Choroid plexus epithelial cell (primary cell): Measurements from ENCODE around the gene NAGS.
A peak's percentile ranks its signal among the peaks of the same experiment; 100 is the strongest.
"Not testable (repeated sequence)": the region's sequence is repeated elsewhere in the genome, so short reads cannot be mapped to it uniquely, and the experiment has no call there.

ENCODE experiments used
- DNase-seq: peaks from one replicate; pipeline ENCODE4 v3.0.0-alpha.2; 2010; ENCODE audit warnings: low read depth
- H3K4me3 ChIP-seq: 2 replicates; pipeline ENCODE4 v1.5.1; 2011; ENCODE audit warnings: low read depth, mild to moderate bottlenecking, control low read depth, low read length, moderate library complexity
- TF ChIP-seq, protein P1 (sequence below): conservative IDR thresholded peaks from 2 replicates; pipeline ENCODE4 v1.5.1; 2011; ENCODE audit warnings: low read depth, mild to moderate bottlenecking, control low read depth, inconsistent platforms, low read length, moderate library complexity

Gene NAGS, protein sequence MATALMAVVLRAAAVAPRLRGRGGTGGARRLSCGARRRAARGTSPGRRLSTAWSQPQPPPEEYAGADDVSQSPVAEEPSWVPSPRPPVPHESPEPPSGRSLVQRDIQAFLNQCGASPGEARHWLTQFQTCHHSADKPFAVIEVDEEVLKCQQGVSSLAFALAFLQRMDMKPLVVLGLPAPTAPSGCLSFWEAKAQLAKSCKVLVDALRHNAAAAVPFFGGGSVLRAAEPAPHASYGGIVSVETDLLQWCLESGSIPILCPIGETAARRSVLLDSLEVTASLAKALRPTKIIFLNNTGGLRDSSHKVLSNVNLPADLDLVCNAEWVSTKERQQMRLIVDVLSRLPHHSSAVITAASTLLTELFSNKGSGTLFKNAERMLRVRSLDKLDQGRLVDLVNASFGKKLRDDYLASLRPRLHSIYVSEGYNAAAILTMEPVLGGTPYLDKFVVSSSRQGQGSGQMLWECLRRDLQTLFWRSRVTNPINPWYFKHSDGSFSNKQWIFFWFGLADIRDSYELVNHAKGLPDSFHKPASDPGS

DNA sequence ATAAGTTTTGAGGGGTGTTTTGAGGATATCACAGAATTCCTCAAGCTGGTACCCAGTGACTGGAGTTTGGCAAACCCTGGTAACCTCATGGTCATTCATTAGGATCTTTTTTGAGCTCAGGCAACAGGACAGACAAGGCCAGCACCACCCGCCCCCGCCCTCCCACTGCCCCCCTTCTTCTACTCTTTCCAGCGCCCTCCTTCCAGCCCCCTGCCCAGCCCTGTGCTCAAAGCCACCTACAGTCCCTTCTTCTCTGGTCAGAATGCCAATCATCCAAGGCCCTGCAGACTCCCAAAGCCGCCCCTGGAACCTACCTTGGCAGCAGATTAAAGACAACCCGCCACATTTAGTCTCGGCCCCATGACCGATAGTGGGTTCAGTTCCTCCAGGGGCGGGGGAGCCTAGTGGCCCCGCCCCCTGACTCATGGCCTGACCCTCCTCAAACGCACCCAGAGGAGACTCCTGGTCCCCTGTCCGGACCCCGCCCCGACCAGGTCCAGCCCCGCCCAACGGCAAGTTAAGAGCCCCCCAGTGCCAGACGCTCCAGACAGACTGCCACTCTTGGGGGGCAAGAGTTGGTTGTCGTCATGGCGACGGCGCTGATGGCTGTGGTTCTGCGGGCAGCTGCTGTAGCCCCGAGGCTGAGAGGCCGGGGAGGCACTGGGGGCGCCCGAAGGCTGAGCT is at the start of gene NAGS:
Gene NAGS (plus strand): TSS at position 546 of the 684 bp plus-strand sequence. CDS start 42 bp downstream, at position 588.
- DNase-seq, result no peak
- H3K4me3 ChIP-seq, result peak within 1 kb of the TSS; percentile 67
- TF ChIP-seq, protein P1, sequence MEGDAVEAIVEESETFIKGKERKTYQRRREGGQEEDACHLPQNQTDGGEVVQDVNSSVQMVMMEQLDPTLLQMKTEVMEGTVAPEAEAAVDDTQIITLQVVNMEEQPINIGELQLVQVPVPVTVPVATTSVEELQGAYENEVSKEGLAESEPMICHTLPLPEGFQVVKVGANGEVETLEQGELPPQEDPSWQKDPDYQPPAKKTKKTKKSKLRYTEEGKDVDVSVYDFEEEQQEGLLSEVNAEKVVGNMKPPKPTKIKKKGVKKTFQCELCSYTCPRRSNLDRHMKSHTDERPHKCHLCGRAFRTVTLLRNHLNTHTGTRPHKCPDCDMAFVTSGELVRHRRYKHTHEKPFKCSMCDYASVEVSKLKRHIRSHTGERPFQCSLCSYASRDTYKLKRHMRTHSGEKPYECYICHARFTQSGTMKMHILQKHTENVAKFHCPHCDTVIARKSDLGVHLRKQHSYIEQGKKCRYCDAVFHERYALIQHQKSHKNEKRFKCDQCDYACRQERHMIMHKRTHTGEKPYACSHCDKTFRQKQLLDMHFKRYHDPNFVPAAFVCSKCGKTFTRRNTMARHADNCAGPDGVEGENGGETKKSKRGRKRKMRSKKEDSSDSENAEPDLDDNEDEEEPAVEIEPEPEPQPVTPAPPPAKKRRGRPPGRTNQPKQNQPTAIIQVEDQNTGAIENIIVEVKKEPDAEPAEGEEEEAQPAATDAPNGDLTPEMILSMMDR, result no peak

DNA sequence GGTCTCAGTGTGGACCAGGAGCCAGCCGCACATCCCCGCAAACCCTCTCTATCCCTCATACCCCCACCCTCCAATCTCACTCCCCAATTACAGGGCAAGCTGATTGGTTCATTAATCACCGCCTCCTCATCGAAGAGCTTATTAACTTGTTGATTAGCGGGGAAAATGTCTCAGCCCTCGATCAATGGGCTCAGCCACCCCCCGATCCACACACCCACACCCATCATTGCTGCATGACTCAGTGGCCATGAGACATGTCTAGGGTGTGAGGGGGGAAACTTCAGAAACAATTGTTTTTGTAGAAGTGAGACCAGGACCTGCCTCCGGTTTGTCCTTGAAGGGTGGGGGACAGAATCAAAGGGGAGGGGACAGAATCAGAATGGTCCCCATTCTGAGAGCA is 48.2 kb upstream of the NAGS start:
- H3K4me3 ChIP-seq, result no peak overlapping the region
- TF ChIP-seq, protein P1, result no peak
- no peak for DNase-seq

DNA sequence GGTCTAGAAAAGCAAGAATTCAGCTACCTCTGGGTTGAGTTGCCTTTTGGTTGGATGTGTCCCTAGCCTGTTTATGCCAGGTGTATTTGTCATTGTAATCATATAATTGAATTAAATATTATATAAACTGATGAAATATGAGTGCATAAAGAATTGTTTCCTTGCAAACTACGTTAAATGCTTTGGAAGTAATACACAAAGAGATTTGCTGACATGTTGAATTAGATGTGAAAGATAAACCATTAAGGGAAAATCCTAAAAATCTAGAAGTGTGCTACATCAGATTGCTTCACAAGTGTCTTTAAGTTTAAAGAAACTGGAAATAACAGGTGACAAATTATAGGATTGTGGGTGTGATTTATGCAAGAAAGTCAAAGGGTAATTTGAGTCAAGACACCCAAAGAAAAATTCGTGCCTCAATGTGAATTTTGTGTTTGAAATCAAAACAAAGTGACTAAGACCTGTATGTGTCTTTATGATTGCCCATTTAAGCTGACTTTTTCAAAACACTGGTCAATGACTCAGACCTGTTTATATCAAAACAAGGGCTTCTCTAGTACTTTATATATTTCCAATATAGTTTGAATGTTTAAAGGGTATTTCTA is 45.6 kb upstream of the NAGS start:
- no peak overlapping the region for H3K4me3 ChIP-seq
- TF ChIP-seq, protein P1, result no peak
- peak; percentile 40 for DNase-seq

DNA sequence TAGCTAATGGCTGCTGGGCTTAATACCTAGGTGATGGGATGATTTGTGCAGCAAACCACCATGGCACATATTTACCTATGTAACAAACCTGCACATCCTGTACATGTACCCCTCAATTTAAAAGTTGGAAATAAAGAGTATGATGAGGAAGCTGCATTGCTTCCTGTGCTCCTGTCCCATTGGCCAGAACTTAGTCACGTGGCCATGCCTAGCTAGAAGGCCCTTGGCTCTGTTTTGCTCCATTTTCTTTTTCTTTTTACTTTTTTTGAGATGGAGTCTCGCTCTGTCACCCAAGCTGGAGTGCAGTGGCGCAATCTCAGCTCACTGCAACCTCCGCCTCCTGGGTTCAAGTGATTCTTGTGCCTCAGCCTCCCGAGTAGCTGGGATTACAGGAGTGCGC is 43.1 kb upstream of the NAGS start:
- DNase-seq, H3K4me3 ChIP-seq: not testable (repeated sequence)

DNA sequence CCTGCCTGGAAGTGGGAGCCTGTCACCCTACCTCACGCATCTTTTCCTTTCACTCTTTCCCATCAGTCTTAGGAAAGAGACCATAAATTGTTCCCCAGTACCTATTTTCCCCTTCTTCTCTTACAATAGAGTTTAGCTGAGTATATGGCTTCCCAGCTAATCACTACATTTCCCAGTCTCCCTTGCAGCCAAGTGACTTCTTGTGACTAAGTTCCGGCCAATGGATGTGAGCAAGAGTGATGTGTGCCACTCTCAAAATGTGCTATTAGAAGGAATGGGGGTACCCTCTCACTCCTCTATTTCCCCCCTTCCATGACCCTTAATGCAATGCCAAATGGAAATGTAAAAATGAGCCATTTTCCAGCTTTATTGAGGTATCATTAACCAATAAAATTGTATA is 42.5 kb upstream of the NAGS start:
- H3K4me3 ChIP-seq, result no peak overlapping the region
- DNase-seq, result no peak
- TF ChIP-seq, protein P1, result no peak

DNA sequence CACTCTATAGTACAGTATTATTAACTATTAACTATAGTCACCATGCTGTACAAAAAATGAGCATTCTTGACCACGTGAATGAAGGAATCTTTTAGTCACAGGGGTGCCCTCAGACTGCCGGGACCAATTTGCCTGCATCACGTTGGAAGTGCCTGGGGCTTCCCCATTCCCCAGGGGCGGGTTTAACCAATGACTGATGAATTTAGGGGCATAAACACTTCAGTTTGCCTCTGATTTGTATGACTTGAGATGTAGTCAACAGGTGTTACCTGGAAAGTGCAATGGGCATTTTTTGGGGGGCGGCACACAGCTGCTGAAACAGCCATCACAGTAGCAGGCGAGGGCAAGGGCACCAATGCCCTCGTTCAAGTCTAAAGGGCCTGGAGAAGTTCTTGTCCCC is 41.9 kb upstream of the NAGS start:
- no peak overlapping the region for H3K4me3 ChIP-seq
- no peak for DNase-seq
- TF ChIP-seq, protein P1, result no peak

DNA sequence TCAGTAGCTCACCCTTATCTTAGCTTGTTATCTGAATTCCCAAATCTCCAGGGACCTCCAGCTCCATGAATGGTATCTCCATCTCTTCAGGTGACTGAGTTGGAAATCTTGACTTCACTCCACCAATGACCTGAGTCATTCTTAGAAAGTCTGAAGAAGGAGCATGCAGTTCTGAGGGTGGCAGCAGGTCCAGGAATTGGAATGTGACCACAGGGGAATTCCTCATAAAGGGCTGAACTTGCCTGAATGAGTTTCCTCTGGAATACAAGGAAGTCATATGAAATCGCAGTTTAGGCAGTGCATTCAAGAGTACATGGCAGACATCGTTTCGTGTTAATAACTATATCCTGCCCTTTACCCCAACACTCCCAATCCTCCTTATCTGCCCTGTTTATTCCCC is 38.1 kb upstream of the NAGS start:
- no peak overlapping the region for H3K4me3 ChIP-seq
- TF ChIP-seq, protein P1, result no peak
- DNase-seq, result no peak
